Heart left ventricle (tissue), 16 donors: Measurements from ENCODE around the gene AP4M1. TPM values are rescaled to one million over a fixed set of nuclear protein-coding genes. Genes with fewer than 3 reads are reported as not detected.

Source experiments
- ATAC-seq, 4 donors: fragments of 200-7000 bp; cut with Tn5 transposase; one replicate each; pipeline ENCODE4 v1.9.1; 2020 to 2022; ENCODE audit warnings: moderate library complexity in 4 of 4, mild to moderate bottlenecking in 3 of 4, moderate number of reproducible peaks in 1 of 4
- DNase-seq, 5 donors: peaks; one replicate each; pipeline ENCODE4 v3.0.0-alpha.2; 2020
- H3K27ac ChIP-seq, 12 donors: fragments of 200-600 bp; sonication (generic) in 4 of 12; one replicate each; pipeline versions ENCODE4 v1.5.0 to v1.8.0; 2016 to 2022; ENCODE audit warnings: mild to moderate bottlenecking in 2 of 12
- H3K27me3 ChIP-seq, 9 donors: fragments of 200-600 bp; sonication (generic) in 2 of 9; one replicate each; pipeline versions ENCODE4 v1.5.1 to v1.8.0; 2016 to 2022; ENCODE audit warnings: mild to moderate bottlenecking in 3 of 9
- H3K36me3 ChIP-seq, 9 donors: fragments of 200-600 bp; sonication (generic) in 2 of 9; one replicate each; pipeline versions ENCODE4 v1.5.0 to v1.8.0; 2018 to 2022; ENCODE audit warnings: mild to moderate bottlenecking in 2 of 9
- H3K4me1 ChIP-seq, 12 donors: fragments of 200-600 bp; sonication (generic) in 4 of 12; one replicate each; pipeline versions ENCODE4 v1.5.0 to v1.8.0; 2016 to 2022; ENCODE audit warnings: mild to moderate bottlenecking in 3 of 12
- H3K4me3 ChIP-seq, 12 donors: fragments of 200-600 bp; sonication (generic) in 4 of 12; one replicate each; pipeline versions ENCODE4 v1.5.0 to v1.8.0; 2017 to 2022; ENCODE audit warnings: mild to moderate bottlenecking in 9 of 12, moderate library complexity in 4 of 12
- H3K9me3 ChIP-seq, 12 donors: fragments of 200-600 bp; sonication (generic) in 4 of 12; one replicate each; pipeline versions ENCODE4 v1.5.0 to v1.8.0; 2016 to 2022; ENCODE audit warnings: mild to moderate bottlenecking in 1 of 12
- CTCF ChIP-seq, 12 donors: fragments of 200-600 bp; sonication (generic) in 4 of 12; IDR thresholded peaks; one replicate each; pipeline versions ENCODE4 v1.5.0 to v1.8.0; 2018 to 2022; ENCODE audit warnings: antibody characterized with exemption in 12 of 12, mild to moderate bottlenecking in 5 of 12
- POLR2A ChIP-seq, 2 donors: fragments of 450-650 bp; IDR thresholded peaks; one replicate each; pipeline ENCODE4 v1.6.1; 2017; ENCODE audit warnings: antibody characterized with exemption in 2 of 2, mild to moderate bottlenecking in 2 of 2, moderate library complexity in 2 of 2
- WGBS, 4 donors: extraction: QIAGEN DNeasy Blood & Tissue Kit in 2 of 4; methylation state at CpG; one replicate each; pipeline versions ENCODE4 v1.1.5 to v1.1.7; 2013 to 2018; 5-methylcytosine and 5-hydroxymethylcytosine counted together
- intact Hi-C, 10 donors: fragments of 100-400 bp; cut with DNase I; formaldehyde crosslinking; loops; one replicate each; pipeline versions ENCODE4 v1.11.1 to v1.14.2; 2022
- polyA plus RNA-seq, 2 donors: library from polyadenylated mRNA; stranded (reverse); fragments of 200-250 nt; gene quantifications; one replicate each; pipeline ENCODE4 v1.2.3, GENCODE V29; 2013
- total RNA-seq, 9 donors: library from RNA; depleted of rRNA in 2 of 9; stranded (reverse); fragments of >200 nt in 2 of 9; fragmentation: NEBNext Ultra II Directional in 3 of 9; extraction: Animal tissue kit (Norgen Biotek cat#: 25700) in 3 of 9; gene quantifications; one replicate each; pipeline versions ENCODE4 v1.1.0 to v1.2.4, GENCODE V29; 2016 to 2023
- donor health status: ischemic (EF 13 %, LVEDD 7.1; RV severe dilation, severe dysfunction).
- donor health status: healthy with polysubstance abuse.
- donor health status: DM: no; HTN: yes; CAD: no.
- donor health status: DM: no; HTN: no; CAD: no.
- donor health status: ischemic (EF 25% LVEDD 6.9; RV normal size, moderate dysfunction).
- donor health status: ischemic (EF 25% LVEDD 5.7; RV mildly dilated, moderate dysfunction).
- donor health status: healthy.
- donor health status: DM: yes; HTN: yes; CAD: no.
- donor health status: ischemic (EF 35%, LVEDD 5.7; RV mildly dilated, moderate dysfunction).
- donor health status: nonischemic (EF 11% LVEDD 7.7; RV severe dilation, severe dysfunction).
- donor health status: DM: yes; HTN: yes; CAD: no.
- donor health status: PGD.
- donor health status: ischemic (EF 29% LVEDD 5.4; RV normal size, mild dysfunction).
- donor health status: nonischemic (EF 23%, LVEDD 6.1; RV moderate dilation, normal function).

The AP4M1 gene
- total and polyA plus RNA-seq, 11 donors = 8.9 to 19.3 (median 12.3) TPM

- intact Hi-C loops = loop anchor here in 3 of 10 donors (1.0 to 2.0 kb wide), 3 partner anchors 7 to 19 kb away; partner anchors contain the start of genes AP4M1 (in 3 of the 3) and MCM7 (in 3 of the 3)
- whole genome bisulfite sequencing, 4 donors = 18 to 23% (median 21%) methylated on average over 15 to 19 of the region's 19 CpGs
- H3K9me3 ChIP-seq = no peaks in the 10 kb centered on the region
- ATAC-seq (peak; percentile 47 to 73 (median 66)), DNase-seq (peak; percentile 58 to 78 (median 71))
- H3K36me3 ChIP-seq = peaks cover 0 to 5% (median 0%) of the 10 kb centered on the region in 9 donors
- H3K27me3 ChIP-seq = no peaks in the 10 kb centered on the region
- H3K27ac ChIP-seq = peak overlapping the region; percentile 83 to 98 (median 88)
- no peak for TF ChIP-seq CTCF (IDR thresholded peaks at IDR 0.05)
- TF ChIP-seq POLR2A (IDR thresholded peaks at IDR 0.05) = no peak
- peaks cover 0 to 29% (median 16%) of the 10 kb centered on the region in 12 donors for H3K4me1 ChIP-seq
- peak overlapping the region; percentile 48 to 89 (median 78) for H3K4me3 ChIP-seq
Observed at GRCh38 chr7:100119970-100120732, 18.7 kb downstream of the AP4M1 start.

- Histone ChIP-seq H3K36me3 (peaks cover 0 to 4% (median 0%) of the 10 kb centered on the region in 9 donors), H3K9me3 (no peaks in the 10 kb centered on the region), H3K27me3 (no peaks in the 10 kb centered on the region), H3K4me3 (peak overlapping the region in 8 of 12 donors; percentile 62 to 89 (median 80)), H3K27ac (peak overlapping the region in 6 of 12 donors; percentile 85 to 98 (median 88)), H3K4me1 (peaks cover 0 to 35% (median 18%) of the 10 kb centered on the region in 12 donors)
- 27 to 36% (median 32%) methylated on average over 1 of the region's 1 CpG for WGBS, 4 donors
- intact Hi-C loops = no loop called here
- no peak for TF ChIP-seq POLR2A (IDR thresholded peaks at IDR 0.05)
- no peak for TF ChIP-seq CTCF (IDR thresholded peaks at IDR 0.05)
- ATAC-seq (no peak), DNase-seq (no peak)
Observed at GRCh38 chr7:100120733-100121036, 19.2 kb downstream of the AP4M1 start.

GRCh38 chr7:100122067-100122466 is 20.6 kb downstream of the AP4M1 start:
- Histone ChIP-seq H3K27me3 (no peaks in the 10 kb centered on the region), H3K9me3 (no peaks in the 10 kb centered on the region), H3K27ac (no peak overlapping the region), H3K4me1 (peaks cover 0 to 42% (median 26%) of the 10 kb centered on the region in 12 donors), H3K4me3 (no peak overlapping the region), H3K36me3 (peaks cover 0 to 4% (median 0%) of the 10 kb centered on the region in 9 donors)
- intact Hi-C loops = no loop called here
- 74 to 78% (median 75%) methylated on average over 13 of the region's 13 CpGs for WGBS, 4 donors
- no peak for TF ChIP-seq CTCF (IDR thresholded peaks at IDR 0.05)
- no peak for TF ChIP-seq POLR2A (IDR thresholded peaks at IDR 0.05)
- ATAC-seq (no peak), DNase-seq (peak in 1 of 5 donors; percentile 13)

GRCh38 chr7:100122568-100122967 is 21.1 kb downstream of the AP4M1 start:
- no peak for TF ChIP-seq CTCF (IDR thresholded peaks at IDR 0.05)
- TF ChIP-seq POLR2A (IDR thresholded peaks at IDR 0.05) = no peak
- no peak overlapping the region for H3K4me3 ChIP-seq
- H3K4me1 ChIP-seq = peaks cover 0 to 42% (median 27%) of the 10 kb centered on the region in 12 donors
- H3K36me3 ChIP-seq = peaks cover 0 to 4% (median 0%) of the 10 kb centered on the region in 9 donors
- H3K9me3 ChIP-seq = no peaks in the 10 kb centered on the region
- DNase-seq = peak in 1 of 5 donors; percentile 16
- intact Hi-C loops = no loop called here
- no peak for ATAC-seq
- no peak overlapping the region for H3K27ac ChIP-seq
- 88 to 100% (median 93%) methylated on average over 1 of the region's 1 CpG for WGBS, 4 donors
- H3K27me3 ChIP-seq = no peaks in the 10 kb centered on the region
